IMR-90 (cell line): Measurements from ENCODE around the gene DGAT2. TPM values are rescaled to one million over a fixed set of nuclear protein-coding genes. Genes with fewer than 3 reads are reported as not detected.

ENCODE experiments used
- ATAC-seq: fragments of 200-7000 bp; cut with Tn5 transposase; 2 replicates; pipeline ENCODE4 v1.9.1; 2020; ENCODE audit warnings: low read depth, mild to moderate bottlenecking, moderate library complexity
- BruUV-seq: library from RNA; stranded (reverse); fragments of 400-500 nt; replicated peaks from 2 replicates; lab custom pipeline; 2021; lab: Mats Ljungman, UMichigan
- CTCF ChIA-PET: fragments of 300-600 bp; formaldehyde crosslinking; extraction: SDS; loops from one replicate; lab custom pipeline; 2021; ENCODE audit warnings: antibody characterized with exemption; lab: Yijun Ruan, JAX
- POLR2A ChIA-PET: fragments of 300-600 bp; sonication (Branson Sonifier 250); formaldehyde crosslinking; loops from one replicate; lab custom pipeline; 2022; ENCODE audit warnings: antibody characterized with exemption; ENCODE audit not compliant: unreplicated experiment; lab: Charles Lee
- DNase-seq: peaks from one replicate; pipeline ENCODE4 v3.0.0; 2013
- H2AFZ ChIP-seq: replicated peaks from 2 replicates; pipeline ENCODE3; 2013; ENCODE audit warnings: low read length, mild to moderate bottlenecking; ENCODE audit not compliant: poor library complexity
- H2AK5ac ChIP-seq: 2 replicates; pipeline ENCODE4 v1.6.1; 2013; ENCODE audit warnings: low read depth, low read length, inconsistent platforms
- H2AK9ac ChIP-seq: replicated peaks from 2 replicates; pipeline ENCODE3; 2013; ENCODE audit warnings: mild to moderate bottlenecking, low read depth, low read length, moderate library complexity; ENCODE audit not compliant: poor library complexity
- H2BK120ac ChIP-seq: 2 replicates; pipeline ENCODE4 v1.6.1; 2013; ENCODE audit warnings: low read depth, low read length, inconsistent platforms
- H2BK15ac ChIP-seq: 3 replicates; pipeline ENCODE4 v1.6.1; 2013; ENCODE audit warnings: low read depth, low read length, inconsistent platforms
- H2BK20ac ChIP-seq: 2 replicates; pipeline ENCODE4 v1.6.1; 2013; ENCODE audit warnings: low read depth, mild to moderate bottlenecking, inconsistent platforms, low read length, moderate library complexity
- H2BK5ac ChIP-seq: 2 replicates; pipeline ENCODE4 v1.6.1; 2013; ENCODE audit warnings: mild to moderate bottlenecking, low read depth, low read length, inconsistent platforms; ENCODE audit not compliant: poor library complexity, severe bottlenecking
- H3K14ac ChIP-seq: replicated peaks from 2 replicates; pipeline ENCODE4 v1.6.1; 2013; ENCODE audit warnings: low read depth, low read length, inconsistent platforms
- H3K18ac ChIP-seq: 2 replicates; pipeline ENCODE4 v1.6.1; 2013; ENCODE audit warnings: low read depth, low read length, control low read depth
- H3K23ac ChIP-seq: 2 replicates; pipeline ENCODE4 v1.6.1; 2013; ENCODE audit warnings: low read depth, low read length, inconsistent platforms
- H3K27ac ChIP-seq: 2 replicates; pipeline ENCODE4 v1.5.1; 2013; ENCODE audit warnings: mild to moderate bottlenecking, control low read depth, low read length; ENCODE audit not compliant: insufficient read depth
- H3K27me3 ChIP-seq: 2 replicates; pipeline ENCODE4 v1.6.1; 2013; ENCODE audit warnings: low read length; ENCODE audit not compliant: control insufficient read depth, insufficient read depth
- H3K36me3 ChIP-seq: 2 replicates; pipeline ENCODE4 v1.6.1; 2013; ENCODE audit warnings: low read length, mixed read lengths; ENCODE audit not compliant: control insufficient read depth, insufficient read depth
- H3K4ac ChIP-seq: 2 replicates; pipeline ENCODE4 v1.6.1; 2013; ENCODE audit warnings: low read depth, low read length, inconsistent platforms
- H3K4me1 ChIP-seq: 2 replicates; pipeline ENCODE4 v1.6.1; 2013; ENCODE audit warnings: low read length, mixed read lengths; ENCODE audit not compliant: control insufficient read depth, insufficient read depth
- H3K4me2 ChIP-seq: 2 replicates; pipeline ENCODE4 v1.6.1; 2013; ENCODE audit warnings: low read depth, mild to moderate bottlenecking, control low read depth, low read length, moderate library complexity
- H3K4me3 ChIP-seq: 2 replicates; pipeline ENCODE4 v1.5.1; 2013; ENCODE audit warnings: low read depth, mild to moderate bottlenecking, control low read depth, low read length, moderate library complexity; ENCODE audit not compliant: insufficient read depth
- H3K56ac ChIP-seq: 2 replicates; pipeline ENCODE4 v1.6.1; 2013; ENCODE audit warnings: low read length, inconsistent platforms; ENCODE audit not compliant: insufficient read depth; ENCODE audit errors: extremely low read depth
- H3K79me1 ChIP-seq, 2 experiments: 2 replicates each; pipeline ENCODE4 v1.6.1; 2013; ENCODE audit warnings: low read length in 2 of 2, inconsistent platforms in 1 of 2, low read depth in 1 of 2
- H3K9ac ChIP-seq: 2 replicates; pipeline ENCODE4 v1.6.1; 2013; ENCODE audit warnings: low read depth, low read length, control low read depth
- H3K9me1 ChIP-seq: 2 replicates; pipeline ENCODE4 v1.6.1; 2013; ENCODE audit warnings: low read length, inconsistent platforms; ENCODE audit not compliant: insufficient read depth
- H3K9me3 ChIP-seq: 2 replicates; pipeline ENCODE4 v1.6.1; 2013; ENCODE audit warnings: low read length; ENCODE audit not compliant: control insufficient read depth, insufficient read depth
- H4K20me1 ChIP-seq: 2 replicates; pipeline ENCODE4 v1.6.1; 2013; ENCODE audit warnings: low read length, inconsistent platforms; ENCODE audit not compliant: insufficient read depth
- H4K5ac ChIP-seq: 2 replicates; pipeline ENCODE4 v1.6.1; 2013; ENCODE audit warnings: mild to moderate bottlenecking, low read depth, low read length, control low read depth
- H4K8ac ChIP-seq, 2 experiments: 2 replicates each; pipeline ENCODE4 v1.6.1; 2013; ENCODE audit warnings: low read depth in 2 of 2, low read length in 2 of 2, control low read depth in 1 of 2, inconsistent platforms in 1 of 2
- H4K91ac ChIP-seq: 2 replicates; pipeline ENCODE4 v1.6.1; 2013; ENCODE audit warnings: low read depth, low read length, inconsistent platforms; ENCODE audit not compliant: insufficient read depth
- BHLHE40 ChIP-seq: fragments of 150-350 bp; IDR thresholded peaks from 2 replicates; pipeline ENCODE4 v1.6.1; 2016; ENCODE audit warnings: mild to moderate bottlenecking, low read depth, low read length
- CTCF ChIP-seq: conservative IDR thresholded peaks from 2 replicates; pipeline ENCODE4 v1.5.1; 2012; ENCODE audit warnings: mild to moderate bottlenecking, low read depth, low read length, improper control_type of control experiment
- ELK1 ChIP-seq: fragments of 150-350 bp; IDR thresholded peaks from 2 replicates; pipeline ENCODE4 v1.6.1; 2016; ENCODE audit warnings: low read depth, mild to moderate bottlenecking, low read length, moderate library complexity, borderline replicate concordance
- FOS ChIP-seq: fragments of 150-350 bp; IDR thresholded peaks from 2 replicates; pipeline ENCODE4 v1.6.1; 2016; ENCODE audit warnings: low read depth, low read length
- MAFK ChIP-seq: IDR thresholded peaks from 2 replicates; pipeline ENCODE4 v1.6.1; 2012; ENCODE audit warnings: low read depth, low read length, improper control_type of control experiment
- MAZ ChIP-seq: IDR thresholded peaks from 2 replicates; pipeline ENCODE4 v1.6.1; 2012; ENCODE audit warnings: low read depth, mild to moderate bottlenecking, low read length, improper control_type of control experiment, moderate library complexity, borderline replicate concordance
- MXI1 ChIP-seq: IDR thresholded peaks from 2 replicates; pipeline ENCODE4 v1.6.1; 2012; ENCODE audit warnings: low read depth, mild to moderate bottlenecking, low read length, moderate library complexity, borderline replicate concordance
- NFE2L2 ChIP-seq: fragments of 150-350 bp; IDR thresholded peaks from 2 replicates; pipeline ENCODE4 v1.6.1; 2016; ENCODE audit warnings: low read depth, mild to moderate bottlenecking, low read length
- POLR2A ChIP-seq: IDR thresholded peaks from 2 replicates; pipeline ENCODE4 v1.6.1; 2012; ENCODE audit warnings: mild to moderate bottlenecking, low read depth, low read length
- RAD21 ChIP-seq: IDR thresholded peaks from 2 replicates; pipeline ENCODE4 v1.6.1; 2012; ENCODE audit warnings: low read length, improper control_type of control experiment
- RCOR1 ChIP-seq: IDR thresholded peaks from 2 replicates; pipeline ENCODE4 v1.6.1; 2012; ENCODE audit warnings: mild to moderate bottlenecking, low read length, improper control_type of control experiment; ENCODE audit not compliant: insufficient replicate concordance
- RFX5 ChIP-seq: IDR thresholded peaks from 2 replicates; pipeline ENCODE4 v1.8.0; 2012; ENCODE audit warnings: low read depth, mild to moderate bottlenecking, low read length, moderate library complexity
- SMC3 ChIP-seq: fragments of 150-350 bp; IDR thresholded peaks from 2 replicates; pipeline ENCODE4 v1.6.1; 2016; ENCODE audit warnings: low read depth, mild to moderate bottlenecking, antibody characterized with exemption, low read length, moderate library complexity
- USF2 ChIP-seq: fragments of 150-350 bp; IDR thresholded peaks from 2 replicates; pipeline ENCODE4 v1.6.1; 2017; ENCODE audit warnings: mild to moderate bottlenecking, antibody characterized with exemption, low read length, low read depth
- WGBS, 2 experiments: methylation state at CpG; one replicate each; pipeline versions ENCODE4 v1.1.5 to v1.1.7; 2013; ENCODE audit warnings: missing lambda C conversion rate in 2 of 2; ENCODE audit not compliant: insufficient read length in 1 of 2; ENCODE audit errors: extremely low coverage in 2 of 2; 5-methylcytosine and 5-hydroxymethylcytosine counted together
- dilution Hi-C: fragments of 300-500 bp; cut with HindIII; formaldehyde crosslinking; loops from one replicate; pipeline ENCODE4 v1.14.3; 2018; ENCODE audit warnings: low sequenced_read_pairs; ENCODE audit not compliant: unreplicated experiment
- in situ Hi-C: fragments of 300-500 bp; cut with MboI; formaldehyde crosslinking; loops from 3 replicates; pipeline ENCODE4 v1.14.3; 2019; ENCODE audit warnings: low sequenced_read_pairs, inconsistent platforms, mixed read lengths
- intact Hi-C: fragments of 100-400 bp; cut with micrococcal nuclease; formaldehyde crosslinking; loops from 2 replicates; pipeline ENCODE4 v1.10.0; 2022
- polyA plus RNA-seq, 3 experiments: library from polyadenylated mRNA; depleted of rRNA; stranded (reverse); fragments of >200 nt; gene quantifications; 2 replicates each; pipeline ENCODE4 v1.2.3, GENCODE V29; 2012; ENCODE audit warnings: low replicate concordance in 1 of 3
- total RNA-seq: library from RNA; depleted of rRNA; stranded (reverse); fragments of >200 nt; gene quantifications from 2 replicates; pipeline ENCODE4 v1.2.3, GENCODE V29; 2012

Gene DGAT2
- total and polyA plus RNA-seq, 2 of the 4 experiments (the other 2 are of a cell fraction), result 2.3 to 2.4 TPM

GRCh38 chr11:75740681-75741080 is 27.9 kb upstream of the DGAT2 start:
- H3K27ac ChIP-seq, result no peak overlapping the region
- dilution Hi-C loops (no loop called here), intact Hi-C loops (no loop called here), in situ Hi-C loops (no loop called here)
- no peaks in the 10 kb centered on the region for H3K79me1 ChIP-seq
- H2BK120ac ChIP-seq, result no peak overlapping the region
- ChIA-PET CTCF (no interaction called here), POLR2A (no interaction called here)
- no peaks in the 10 kb centered on the region for H4K20me1 ChIP-seq
- H3K36me3 ChIP-seq, result no peaks in the 10 kb centered on the region
- H3K4me2 ChIP-seq, result no peak overlapping the region
- no peak overlapping the region for H3K4me3 ChIP-seq
- BruUV-seq, result no TSS peak
- TF ChIP-seq USF2 (no peak), POLR2A (no peak), MAFK (no peak), NFE2L2 (no peak), FOS (no peak), RFX5 (no peak), MAZ (no peak), RCOR1 (no peak), CTCF (no peak), MXI1 (no peak), RAD21 (no peak), BHLHE40 (no peak), ELK1 (no peak), SMC3 (no peak)
- H3K9me1 ChIP-seq, result peaks cover 2% of the 10 kb centered on the region; the same call in 1 of the 2 replicates
- H4K91ac ChIP-seq, result no peak overlapping the region
- H2AFZ ChIP-seq, result no peak overlapping the region
- no peaks in the 10 kb centered on the region for H3K4me1 ChIP-seq
- H4K8ac ChIP-seq, result no peak overlapping the region
- H3K23ac ChIP-seq, result no peak overlapping the region
- peaks cover 60% of the 10 kb centered on the region for H3K27me3 ChIP-seq
- no peak overlapping the region for H3K4ac ChIP-seq
- no peak overlapping the region for H2BK20ac ChIP-seq
- H2AK5ac ChIP-seq, result no peak overlapping the region
- H3K14ac ChIP-seq, result no peak overlapping the region
- no CpG with 5 or more reads among the region's 1 CpG for WGBS, 2 experiments
- DNase-seq (no peak), ATAC-seq (no peak)
- no peak overlapping the region for H3K56ac ChIP-seq
- no peak overlapping the region for H4K5ac ChIP-seq
- H3K18ac ChIP-seq, result no peak overlapping the region
- no peak overlapping the region for H2BK5ac ChIP-seq
- H2BK15ac ChIP-seq, result no peak overlapping the region
- no peaks in the 10 kb centered on the region; the same call in 1 of the 2 replicates for H3K9me3 ChIP-seq
- no peak overlapping the region for H3K9ac ChIP-seq
- H2AK9ac ChIP-seq, result no peak overlapping the region
